ENCODE measurements around the gene ZNF341. TPM values are rescaled to one million over a fixed set of nuclear protein-coding genes. Genes with fewer than 3 reads are reported as not detected.
"Not testable (repeated sequence)": the region's sequence is repeated elsewhere in the genome, so short reads cannot be mapped to it uniquely, and the experiment has no call there.

Gene ZNF341
- total RNA-seq, 1 donor from 2014 or later: 0.53 TPM

DNA sequence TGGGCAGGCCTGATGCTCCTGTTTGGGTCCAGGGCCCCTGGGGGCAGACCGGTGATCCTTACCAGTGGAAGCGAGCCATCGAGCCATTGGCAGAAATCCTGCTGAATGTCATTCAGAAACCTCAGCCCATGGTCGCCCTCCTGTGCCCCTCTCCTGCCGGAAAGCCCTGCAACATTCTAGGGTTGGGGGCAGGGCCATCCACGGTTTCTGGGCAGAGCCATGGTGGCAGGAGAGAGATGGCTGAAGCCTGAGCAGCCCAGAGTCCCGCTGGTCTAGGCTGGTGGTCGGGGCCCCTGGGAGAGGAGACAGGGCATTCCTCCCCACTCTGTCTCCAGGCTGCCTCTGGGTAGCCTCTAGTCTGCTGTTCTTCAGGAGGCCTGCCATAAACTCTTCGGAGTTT, 59.7 kb downstream of the ZNF341 start:
- FAIRE-seq: no peak
- no peak overlapping the region for H3K4me3 ChIP-seq (ENCODE audit: low read depth, low read length)
- no peaks in the 10 kb centered on the region for H3K27me3 ChIP-seq (ENCODE audit: control insufficient read depth, insufficient read depth, low read length)
- no peak for TF ChIP-seq CTCF (IDR thresholded peaks at IDR 0.05; ENCODE audit: insufficient read depth, low read length, severe bottlenecking)
- peaks cover 1% of the 10 kb centered on the region for H3K36me3 ChIP-seq (ENCODE audit: control insufficient read depth, insufficient read depth, low read length)
- no peak for DNase-seq (ENCODE audit: low read depth)

- peak; percentile 63 for TF ChIP-seq CTCF (IDR thresholded peaks at IDR 0.05; ENCODE audit: insufficient read depth, low read length, severe bottlenecking)
- FAIRE-seq (no peak), DNase-seq (ENCODE audit: low read depth) (no peak)
- Histone ChIP-seq H3K4me3 (ENCODE audit: low read depth, low read length) (no peak overlapping the region), H3K36me3 (ENCODE audit: control insufficient read depth, insufficient read depth, low read length) (peaks cover 1% of the 10 kb centered on the region), H3K27me3 (ENCODE audit: control insufficient read depth, insufficient read depth, low read length) (no peaks in the 10 kb centered on the region)
Measured at GRCh38 chr20:33791959-33792597, 60.3 kb downstream of the ZNF341 start.

GRCh38 chr20:33792598-33792989, 60.8 kb downstream of the ZNF341 start:
- not testable (repeated sequence) for H3K27me3 ChIP-seq (ENCODE audit: control insufficient read depth, insufficient read depth, low read length); DNase-seq (ENCODE audit: low read depth); FAIRE-seq; H3K36me3 ChIP-seq (ENCODE audit: control insufficient read depth, insufficient read depth, low read length); H3K4me3 ChIP-seq (ENCODE audit: low read depth, low read length)

GRCh38 chr20:33793011-33793931, 61.5 kb downstream of the ZNF341 start:
- DNase-seq (ENCODE audit: low read depth) (no peak), FAIRE-seq (no peak)
- Histone ChIP-seq H3K27me3 (ENCODE audit: control insufficient read depth, insufficient read depth, low read length) (no peaks in the 10 kb centered on the region), H3K36me3 (ENCODE audit: control insufficient read depth, insufficient read depth, low read length) (peaks cover 1% of the 10 kb centered on the region), H3K4me3 (ENCODE audit: low read depth, low read length) (no peak overlapping the region)
- no peak for TF ChIP-seq CTCF (IDR thresholded peaks at IDR 0.05; ENCODE audit: insufficient read depth, low read length, severe bottlenecking)

- TF ChIP-seq CTCF (IDR thresholded peaks at IDR 0.05; ENCODE audit: insufficient read depth, low read length, severe bottlenecking): no peak
- H3K4me3 ChIP-seq (ENCODE audit: low read depth, low read length): no peak overlapping the region
- FAIRE-seq (no peak), DNase-seq (ENCODE audit: low read depth) (peak; percentile 58)
- H3K27me3 ChIP-seq (ENCODE audit: control insufficient read depth, insufficient read depth, low read length): no peaks in the 10 kb centered on the region
- H3K36me3 ChIP-seq (ENCODE audit: control insufficient read depth, insufficient read depth, low read length): no peaks in the 10 kb centered on the region
Measured at GRCh38 chr20:33796263-33796906, 64.6 kb downstream of the ZNF341 start.
